Left cardiac atrium (tissue), 4 donors: ENCODE measurements around the gene CDC6. TPM values are rescaled to one million over a fixed set of nuclear protein-coding genes. Genes with fewer than 3 reads are reported as not detected.
A peak's percentile ranks its signal among the peaks of the same experiment; 100 is the strongest.

Source experiments
- ATAC-seq, 2 donors: fragments of 200-7000 bp; cut with Tn5 transposase; one replicate each; pipeline ENCODE4 v1.9.1; 2020; ENCODE audit warnings: mild to moderate bottlenecking in 2 of 2, moderate library complexity in 2 of 2
- DNase-seq: peaks from one replicate; pipeline ENCODE4 v3.0.0-alpha.2; 2020
- intact Hi-C, 2 donors: fragments of 100-400 bp; cut with DNase I; formaldehyde crosslinking; loops; one replicate each; pipeline versions ENCODE4 v1.14.1 to v1.15.1; 2022 to 2023
- total RNA-seq, 2 donors: library from RNA; stranded (reverse); fragmentation: NEBNext Ultra II Directional; extraction: Animal tissue kit (Norgen Biotek cat#: 25700); gene quantifications; one replicate each; pipeline ENCODE4 v1.2.1, GENCODE V29; 2021
- donor health status: DM: no; HTN: yes; CAD: no.
- donor health status: DM: no; HTN: yes; CAD: no; lungs with severe emphysema.
- donor health status: DM: yes; HTN: yes; CAD: no.
- donor health status: Dilated cardiomyopathy.

CDC6 gene
- total RNA-seq, 2 donors from 2014 or later = 1.3 to 1.9 TPM

DNA sequence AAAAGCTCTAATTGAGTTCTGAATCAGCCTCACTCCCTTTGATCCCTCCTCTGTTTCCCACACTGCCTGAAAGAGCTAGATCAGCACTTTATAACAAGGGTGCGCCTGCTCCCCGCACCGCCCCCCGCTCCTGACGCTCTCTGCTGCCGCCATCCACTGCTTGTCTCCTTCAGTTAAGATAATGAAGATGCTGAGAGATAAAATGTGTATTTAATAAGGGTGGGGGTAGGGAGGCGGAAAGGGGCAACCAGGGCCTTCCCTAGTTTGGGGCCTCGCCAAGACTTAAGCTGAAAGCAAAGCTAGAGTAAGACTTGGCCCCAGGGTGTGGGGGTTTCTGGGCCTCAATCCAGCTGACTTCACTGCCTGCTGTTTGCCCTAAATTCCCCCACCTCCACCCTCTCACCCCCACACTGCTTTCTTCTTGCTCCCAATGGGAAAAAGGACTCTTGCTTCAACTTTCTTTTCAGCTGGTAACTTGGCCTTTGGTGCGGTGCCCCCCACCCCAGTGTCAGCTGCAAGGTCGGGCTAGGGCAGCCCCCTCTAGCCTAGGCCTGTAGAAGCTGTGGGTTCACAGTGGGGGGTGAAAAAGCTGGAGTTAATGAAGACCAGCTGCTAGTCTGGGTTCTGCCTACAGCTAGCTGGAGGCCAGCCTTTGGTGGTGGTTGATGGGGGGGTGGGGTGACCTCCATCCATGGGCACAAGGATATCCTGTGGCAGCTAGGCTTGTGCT lies 19.5 kb downstream of the CDC6 start:
- no peak for DNase-seq
- ATAC-seq = no peak
- intact Hi-C loops = loop anchor here in 1 of 2 donors (10.0 kb wide), 1 partner anchor 108 kb away; the partner anchor contains the start of gene TOP2A

GRCh38 chr17:40307740-40308239 lies 20.1 kb downstream of the CDC6 start:
- intact Hi-C loops = loop anchor here in 1 of 2 donors (10.0 kb wide), 1 partner anchor 107 kb away; the partner anchor contains the start of gene TOP2A
- DNase-seq = no peak

GRCh38 chr17:40309031-40309948 lies 21.6 kb downstream of the CDC6 start, which contains the start of gene RARA:
Gene RARA (plus strand): TSS chr17:40309180. CDS start chr17:40331219, 22,039 bp downstream.
- intact Hi-C loops = loop anchor here in 1 of 2 donors (10.0 kb wide), 1 partner anchor 106 kb away; the partner anchor contains the start of gene TOP2A
- peak; percentile 63 for DNase-seq
- ATAC-seq = peak; percentile 31 to 41

More at GRCh38 chr17:40307740-40308239, 20.1 kb downstream of the CDC6 start:
- no peak for ATAC-seq

DNA sequence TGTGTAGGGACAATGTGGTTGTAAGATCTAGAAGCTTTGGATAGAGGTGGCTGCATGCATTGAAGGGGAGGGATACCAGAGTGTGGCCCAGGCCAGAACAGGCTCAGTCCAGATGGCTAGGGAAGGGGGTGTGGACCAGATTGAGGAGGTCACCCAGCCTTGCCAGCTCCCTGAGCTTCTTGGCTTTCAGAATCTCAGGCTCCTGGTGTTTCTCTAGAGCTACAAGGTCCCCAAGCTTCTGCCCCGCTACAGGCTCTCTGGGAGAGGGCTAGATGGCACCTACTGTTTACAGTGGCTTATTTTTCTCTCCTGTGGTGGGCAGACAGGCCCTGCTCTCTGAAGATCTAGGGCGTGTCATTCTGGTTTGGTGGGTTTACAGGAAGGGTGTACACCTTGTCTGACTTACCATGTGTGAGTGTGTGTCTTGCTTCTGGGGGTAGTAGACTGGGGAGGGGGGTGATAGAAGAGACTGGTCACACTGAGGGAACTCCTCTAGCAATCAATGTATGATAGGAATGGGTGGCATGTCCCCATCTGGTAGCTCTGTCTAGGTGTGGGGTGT lies 22.4 kb downstream of the CDC6 start:
- DNase-seq (no peak), ATAC-seq (no peak)
- intact Hi-C loops = loop anchor here in 1 of 2 donors (10.0 kb wide), 1 partner anchor 105 kb away; the partner anchor contains the start of gene TOP2A

- intact Hi-C loops = no loop called here
- ATAC-seq = peak; percentile 54 to 59
- DNase-seq = peak; percentile 63
These were observed 23.3 kb downstream of the CDC6 start for GRCh38 chr17:40310882-40311391.

GRCh38 chr17:40311575-40311974 lies 23.9 kb downstream of the CDC6 start:
- intact Hi-C loops = no loop called here
- DNase-seq = peak; percentile 76
- peak; percentile 10 to 13 for ATAC-seq

DNA sequence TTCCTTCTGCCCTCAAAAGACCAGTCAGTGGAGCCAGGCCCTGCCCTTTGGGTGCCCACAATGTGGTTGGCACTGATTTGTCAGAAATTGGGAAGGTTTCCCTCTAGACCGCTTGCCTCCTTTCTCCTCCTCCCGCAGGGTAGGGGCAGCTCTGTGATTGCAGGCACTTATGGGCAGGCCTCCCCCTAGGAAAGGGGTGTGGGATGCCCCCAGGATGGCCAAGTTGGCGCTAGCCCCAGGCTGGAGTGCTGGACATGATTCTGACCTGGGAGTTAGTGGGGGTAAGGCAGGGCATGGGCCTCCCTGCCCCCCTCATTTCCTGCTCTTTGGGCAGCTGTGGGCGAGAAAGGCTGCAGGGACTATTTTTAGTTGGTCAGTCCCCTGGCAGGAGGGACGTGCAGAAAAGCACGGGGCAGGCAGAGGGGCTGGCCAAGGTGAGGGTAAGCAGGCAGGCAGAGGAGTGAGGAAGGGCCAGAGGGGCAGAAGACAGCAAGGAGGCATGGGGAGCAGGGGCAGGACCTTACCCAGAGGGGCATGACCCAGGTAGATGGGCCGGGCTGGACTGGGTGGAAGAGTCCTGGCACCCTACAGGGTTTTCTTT lies 24.6 kb downstream of the CDC6 start:
- DNase-seq = peak; percentile 59
- intact Hi-C loops = no loop called here

GRCh38 chr17:40312893-40313667 lies 25.4 kb downstream of the CDC6 start:
- intact Hi-C loops = no loop called here
- ATAC-seq (no peak), DNase-seq (no peak)

More for the DNA sequence above, 24.6 kb downstream of the CDC6 start:
- peak; percentile 21 to 42 for ATAC-seq

GRCh38 chr17:40313668-40314583 lies 26.2 kb downstream of the CDC6 start:
- DNase-seq (no peak), ATAC-seq (no peak)
- intact Hi-C loops = no loop called here

DNA sequence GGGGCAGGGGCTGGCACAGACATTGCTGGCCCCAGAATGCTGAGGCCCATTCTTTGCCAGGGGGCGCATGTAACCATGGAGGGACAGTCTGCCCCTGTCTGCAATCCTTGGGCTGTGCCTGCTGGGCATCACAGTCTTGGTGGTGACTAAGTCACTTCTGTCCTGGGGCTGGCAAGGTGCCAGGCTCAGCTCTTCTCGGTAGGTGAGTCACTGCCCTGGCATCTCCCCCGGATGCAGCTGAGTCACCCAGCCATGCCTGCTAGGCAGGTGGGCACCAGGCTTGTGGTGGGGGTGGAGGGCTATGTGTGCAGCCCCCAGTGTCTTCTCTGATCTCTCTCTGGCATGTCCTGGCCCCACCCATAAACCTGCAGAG lies 26.9 kb downstream of the CDC6 start:
- DNase-seq (peak; percentile 92), ATAC-seq (peak in 1 of 2 donors; percentile 6)
- intact Hi-C loops = no loop called here

- intact Hi-C loops = no loop called here
- ATAC-seq = no peak
- DNase-seq = no peak
These were observed 27.5 kb downstream of the CDC6 start for GRCh38 chr17:40315206-40315605.

- no peak for ATAC-seq
- DNase-seq = no peak
- intact Hi-C loops = no loop called here
These were observed 28.2 kb downstream of the CDC6 start for GRCh38 chr17:40315678-40316570.

DNA sequence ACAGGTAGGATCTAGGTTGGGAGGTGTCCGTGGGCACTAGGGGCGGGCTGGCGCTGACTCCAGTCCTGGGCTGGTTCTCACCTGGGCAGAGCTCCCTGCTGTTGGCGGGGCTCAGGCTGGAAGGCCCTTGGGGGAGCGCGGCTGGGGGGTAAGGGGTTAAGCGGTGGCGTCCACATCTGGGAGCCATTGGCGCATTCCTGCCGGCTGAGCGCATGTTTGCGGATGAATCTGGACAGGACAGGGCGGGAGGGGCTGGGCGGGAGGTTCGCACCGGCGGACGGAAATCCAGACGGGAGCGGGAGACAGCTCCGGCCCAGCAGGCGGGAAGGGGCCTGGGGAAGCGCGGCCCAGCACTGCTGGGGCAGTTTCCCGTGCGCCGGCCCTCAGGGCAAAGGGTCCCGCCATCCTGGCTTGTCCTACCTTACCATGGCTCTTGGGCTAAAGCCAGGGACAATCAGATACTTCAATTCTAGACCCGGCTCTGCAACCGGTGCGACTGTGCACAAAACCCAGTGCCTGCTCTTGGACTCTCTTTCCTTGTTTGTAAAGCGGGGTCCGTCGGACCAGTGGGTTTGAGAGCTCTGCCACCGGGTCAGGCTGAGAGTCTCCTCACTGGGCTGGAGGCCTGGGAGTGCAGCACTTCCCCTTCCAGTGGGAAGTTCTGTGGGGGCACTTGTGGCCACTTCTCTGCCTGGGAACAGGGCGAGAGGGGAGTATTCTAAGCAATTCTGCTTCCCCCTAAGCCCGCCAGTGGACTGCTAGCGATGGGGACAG lies 29.1 kb downstream of the CDC6 start:
- intact Hi-C loops = no loop called here
- DNase-seq (peak; percentile 78), ATAC-seq (peak; percentile 9 to 25)

- peak; percentile 13 to 26 for ATAC-seq
- DNase-seq = peak; percentile 70
- intact Hi-C loops = no loop called here
These were observed 29.7 kb downstream of the CDC6 start for GRCh38 chr17:40317345-40317873.
